ENCODE data around the gene KDM4B. TPM values are rescaled to one million over a fixed set of nuclear protein-coding genes. Genes with fewer than 3 reads are reported as not detected.

KDM4B gene
- total and polyA plus RNA-seq, 9 of the 15 experiments (the other 6 are each of a cell fraction or from before 2014, with no cell fraction given) = 0.21 to 29.9 (median 7.3) TPM

DNA sequence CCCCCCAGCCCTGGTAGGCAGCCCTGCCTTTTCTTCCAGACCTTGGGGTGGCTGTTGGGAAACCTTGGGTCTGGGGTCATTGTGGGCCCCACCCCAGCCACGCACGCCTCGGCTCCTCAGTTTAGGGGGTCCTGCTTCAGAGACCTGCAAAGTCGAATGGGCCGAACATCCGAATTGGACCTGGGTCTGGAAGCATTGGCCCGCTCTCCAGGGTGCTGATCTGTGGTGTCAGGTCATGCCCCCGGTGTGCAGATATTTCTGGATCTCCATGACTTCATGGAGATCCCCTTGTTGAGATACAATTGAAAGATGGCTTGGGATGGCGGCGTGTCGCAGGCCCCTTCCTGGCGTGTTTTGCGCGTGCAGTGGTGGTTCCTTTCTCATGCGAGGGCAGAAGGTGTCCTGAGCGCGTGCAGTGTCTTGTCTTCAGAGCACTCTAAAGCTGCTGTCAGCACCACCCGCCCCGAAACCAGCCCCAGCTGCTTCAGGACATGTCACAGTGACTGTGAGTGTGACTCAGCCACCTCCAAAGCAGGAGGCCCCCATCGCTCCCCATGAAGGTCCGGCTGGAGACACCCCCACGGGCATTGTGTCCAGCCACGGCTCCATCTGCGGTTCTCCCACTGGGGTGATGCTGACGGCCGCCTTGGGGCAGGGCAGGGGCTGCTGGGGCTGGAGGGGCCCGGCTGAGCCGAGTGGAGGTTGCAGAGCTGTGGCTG, 112.7 kb downstream of the KDM4B start (continued):
- TF ChIP-seq, protein P1, sequence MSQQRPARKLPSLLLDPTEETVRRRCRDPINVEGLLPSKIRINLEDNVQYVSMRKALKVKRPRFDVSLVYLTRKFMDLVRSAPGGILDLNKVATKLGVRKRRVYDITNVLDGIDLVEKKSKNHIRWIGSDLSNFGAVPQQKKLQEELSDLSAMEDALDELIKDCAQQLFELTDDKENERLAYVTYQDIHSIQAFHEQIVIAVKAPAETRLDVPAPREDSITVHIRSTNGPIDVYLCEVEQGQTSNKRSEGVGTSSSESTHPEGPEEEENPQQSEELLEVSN (IDR thresholded peaks at IDR 0.05; ENCODE audit: borderline replicate concordance in 1 of 2, extremely low read depth in 1 of 2, insufficient read depth in 1 of 2, insufficient read length in 1 of 2, low read depth in 1 of 2, low read length in 1 of 2, poor library complexity in 1 of 2, severe bottlenecking in 1 of 2) = no peak
- TF ChIP-seq, protein P2, sequence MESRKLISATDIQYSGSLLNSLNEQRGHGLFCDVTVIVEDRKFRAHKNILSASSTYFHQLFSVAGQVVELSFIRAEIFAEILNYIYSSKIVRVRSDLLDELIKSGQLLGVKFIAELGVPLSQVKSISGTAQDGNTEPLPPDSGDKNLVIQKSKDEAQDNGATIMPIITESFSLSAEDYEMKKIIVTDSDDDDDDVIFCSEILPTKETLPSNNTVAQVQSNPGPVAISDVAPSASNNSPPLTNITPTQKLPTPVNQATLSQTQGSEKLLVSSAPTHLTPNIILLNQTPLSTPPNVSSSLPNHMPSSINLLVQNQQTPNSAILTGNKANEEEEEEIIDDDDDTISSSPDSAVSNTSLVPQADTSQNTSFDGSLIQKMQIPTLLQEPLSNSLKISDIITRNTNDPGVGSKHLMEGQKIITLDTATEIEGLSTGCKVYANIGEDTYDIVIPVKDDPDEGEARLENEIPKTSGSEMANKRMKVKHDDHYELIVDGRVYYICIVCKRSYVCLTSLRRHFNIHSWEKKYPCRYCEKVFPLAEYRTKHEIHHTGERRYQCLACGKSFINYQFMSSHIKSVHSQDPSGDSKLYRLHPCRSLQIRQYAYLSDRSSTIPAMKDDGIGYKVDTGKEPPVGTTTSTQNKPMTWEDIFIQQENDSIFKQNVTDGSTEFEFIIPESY (CRISPR knock-in tag; IDR thresholded peaks at IDR 0.05) = peak; percentile 50
- TF ChIP-seq, protein P3, sequence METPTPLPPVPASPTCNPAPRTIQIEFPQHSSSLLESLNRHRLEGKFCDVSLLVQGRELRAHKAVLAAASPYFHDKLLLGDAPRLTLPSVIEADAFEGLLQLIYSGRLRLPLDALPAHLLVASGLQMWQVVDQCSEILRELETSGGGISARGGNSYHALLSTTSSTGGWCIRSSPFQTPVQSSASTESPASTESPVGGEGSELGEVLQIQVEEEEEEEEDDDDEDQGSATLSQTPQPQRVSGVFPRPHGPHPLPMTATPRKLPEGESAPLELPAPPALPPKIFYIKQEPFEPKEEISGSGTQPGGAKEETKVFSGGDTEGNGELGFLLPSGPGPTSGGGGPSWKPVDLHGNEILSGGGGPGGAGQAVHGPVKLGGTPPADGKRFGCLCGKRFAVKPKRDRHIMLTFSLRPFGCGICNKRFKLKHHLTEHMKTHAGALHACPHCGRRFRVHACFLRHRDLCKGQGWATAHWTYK (CRISPR knock-in tag; IDR thresholded peaks at IDR 0.05) = no peak
- TF ChIP-seq MGA (IDR thresholded peaks at IDR 0.05) = no peak
- TF ChIP-seq NR3C1 (CRISPR knock-in tag; IDR thresholded peaks at IDR 0.05) = no peak
- TF ChIP-seq LARP7 (IDR thresholded peaks at IDR 0.05) = no peak
- TF ChIP-seq EHMT2 (IDR thresholded peaks at IDR 0.05) = 0 out of 2 replicates have a peak, but pooled peaks have one; percentile 22
- TF ChIP-seq NRF1 (conservative IDR thresholded peaks at IDR 0.05 in 1 of 2, IDR thresholded peaks at IDR 0.05 in 1 of 2) = peak; percentile 32 to 36; a peak in 2 of 4 replicates
- TF ChIP-seq ZNF121 (CRISPR knock-in tag; conservative IDR thresholded peaks at IDR 0.05) = peak; percentile 21; the same call in 1 of the 2 replicates
